Measurements from ENCODE around the gene SLAMF8.

Gene SLAMF8

DNA sequence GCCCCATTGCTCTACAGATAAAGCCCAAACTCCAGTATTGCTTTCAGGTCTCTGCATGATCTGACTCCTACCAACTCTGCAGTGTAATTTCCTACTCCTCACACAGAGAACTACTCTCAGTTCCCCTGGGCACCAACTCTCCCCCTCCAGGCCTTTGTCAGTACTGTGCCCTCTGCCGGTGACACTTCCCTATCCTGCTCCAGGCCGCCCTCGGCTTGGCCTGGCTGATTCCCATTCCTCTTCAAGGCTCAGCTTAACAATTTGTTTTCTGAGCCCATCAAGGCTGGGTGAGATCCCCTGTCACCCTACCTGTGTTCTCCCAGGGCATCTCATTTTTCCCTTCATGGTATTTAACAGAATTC lies 2.6 kb downstream of the SLAMF8 start:
- Histone ChIP-seq H3K27me3 (ENCODE audit: insufficient read depth, insufficient read length) (peaks cover 5% of the 10 kb centered on the region), H3K4me3 (ENCODE audit: insufficient read length, low read depth) (no peak overlapping the region), H3K36me3 (ENCODE audit: insufficient read depth, insufficient read length, low read length) (no peaks in the 10 kb centered on the region), H3K9ac (ENCODE audit: insufficient read length, low read depth) (no peak overlapping the region), H3K9me3 (ENCODE audit: insufficient read depth, low read length) (no peaks in the 10 kb centered on the region), H3K4me1 (ENCODE audit: insufficient read depth, insufficient read length) (peaks cover 2% of the 10 kb centered on the region)
- DNase-seq (ENCODE audit: low read depth, low spot score): no peak
- TF ChIP-seq SUZ12 (IDR thresholded peaks at IDR 0.05; ENCODE audit: extremely low read depth, insufficient read depth, insufficient read length) (no peak), ZNF274 (IDR thresholded peaks at IDR 0.05; ENCODE audit: low read depth, low read length) (no peak), YY1 (IDR thresholded peaks at IDR 0.05; ENCODE audit: insufficient read depth, insufficient read length) (no peak)

DNA sequence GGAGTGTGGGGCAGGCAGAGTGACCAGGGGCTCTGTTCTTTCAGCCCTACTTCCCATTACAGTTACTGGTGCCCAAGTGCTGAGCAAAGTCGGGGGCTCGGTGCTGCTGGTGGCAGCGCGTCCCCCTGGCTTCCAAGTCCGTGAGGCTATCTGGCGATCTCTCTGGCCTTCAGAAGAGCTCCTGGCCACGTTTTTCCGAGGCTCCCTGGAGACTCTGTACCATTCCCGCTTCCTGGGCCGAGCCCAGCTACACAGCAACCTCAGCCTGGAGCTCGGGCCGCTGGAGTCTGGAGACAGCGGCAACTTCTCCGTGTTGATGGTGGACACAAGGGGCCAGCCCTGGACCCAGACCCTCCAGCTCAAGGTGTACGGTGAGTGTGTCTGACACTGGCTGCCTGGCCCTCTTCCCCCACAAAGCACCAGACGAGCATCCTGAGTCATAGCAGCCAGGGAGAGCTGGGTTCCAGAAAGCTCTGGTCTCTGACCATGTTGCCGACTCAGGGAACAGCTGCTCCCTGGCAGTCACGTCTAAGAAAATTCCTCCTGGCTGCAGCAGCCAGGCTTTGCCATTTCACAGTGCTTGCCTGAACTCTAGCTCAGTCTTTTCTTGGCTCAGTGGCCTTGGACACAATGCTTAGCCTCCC lies 3.3 kb downstream of the SLAMF8 start:
- H3K9me3 ChIP-seq (ENCODE audit: insufficient read depth, low read length): no peaks in the 10 kb centered on the region
- no peak for TF ChIP-seq YY1 (IDR thresholded peaks at IDR 0.05; ENCODE audit: insufficient read depth, insufficient read length)
- TF ChIP-seq SUZ12 (IDR thresholded peaks at IDR 0.05; ENCODE audit: extremely low read depth, insufficient read depth, insufficient read length): no peak
- TF ChIP-seq ZNF274 (IDR thresholded peaks at IDR 0.05; ENCODE audit: low read depth, low read length): no peak
- peaks cover 4% of the 10 kb centered on the region for H3K27me3 ChIP-seq (ENCODE audit: insufficient read depth, insufficient read length)
- H3K4me3 ChIP-seq (ENCODE audit: insufficient read length, low read depth): no peak overlapping the region
- peaks cover 2% of the 10 kb centered on the region for H3K4me1 ChIP-seq (ENCODE audit: insufficient read depth, insufficient read length)
- DNase-seq (ENCODE audit: low read depth, low spot score): no peak
- peak overlapping the region; percentile 6 for H3K9ac ChIP-seq (ENCODE audit: insufficient read length, low read depth)
- H3K36me3 ChIP-seq (ENCODE audit: insufficient read depth, insufficient read length, low read length): no peaks in the 10 kb centered on the region

DNA sequence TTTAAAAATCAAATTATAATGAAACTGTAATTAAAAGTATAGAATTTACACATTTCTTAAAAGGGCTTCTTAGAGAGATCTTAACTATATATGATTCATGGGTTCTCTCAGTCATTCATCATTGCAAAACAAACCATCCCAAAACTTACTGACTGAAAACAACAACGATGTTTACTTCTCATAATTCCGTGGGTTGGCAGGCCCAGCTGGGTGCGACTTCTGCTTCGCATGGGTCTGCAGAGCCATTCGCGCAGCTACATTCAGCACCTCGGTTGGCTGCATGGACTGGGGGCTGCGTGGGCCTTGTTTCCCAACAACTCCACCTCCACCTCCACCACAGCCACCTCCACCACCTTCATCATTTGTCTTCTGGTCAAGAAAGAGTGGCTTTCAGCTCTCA lies 4.0 kb downstream of the SLAMF8 start:
- DNase-seq (ENCODE audit: low read depth, low spot score): no peak
- no peak overlapping the region for H3K9ac ChIP-seq (ENCODE audit: insufficient read length, low read depth)
- H3K4me3 ChIP-seq (ENCODE audit: insufficient read length, low read depth): no peak overlapping the region
- peaks cover 4% of the 10 kb centered on the region for H3K27me3 ChIP-seq (ENCODE audit: insufficient read depth, insufficient read length)
- no peaks in the 10 kb centered on the region for H3K36me3 ChIP-seq (ENCODE audit: insufficient read depth, insufficient read length, low read length)
- peaks cover 2% of the 10 kb centered on the region for H3K4me1 ChIP-seq (ENCODE audit: insufficient read depth, insufficient read length)
- TF ChIP-seq YY1 (IDR thresholded peaks at IDR 0.05; ENCODE audit: insufficient read depth, insufficient read length) (no peak), SUZ12 (IDR thresholded peaks at IDR 0.05; ENCODE audit: extremely low read depth, insufficient read depth, insufficient read length) (no peak), ZNF274 (IDR thresholded peaks at IDR 0.05; ENCODE audit: low read depth, low read length) (no peak)
- no peaks in the 10 kb centered on the region for H3K9me3 ChIP-seq (ENCODE audit: insufficient read depth, low read length)

DNA sequence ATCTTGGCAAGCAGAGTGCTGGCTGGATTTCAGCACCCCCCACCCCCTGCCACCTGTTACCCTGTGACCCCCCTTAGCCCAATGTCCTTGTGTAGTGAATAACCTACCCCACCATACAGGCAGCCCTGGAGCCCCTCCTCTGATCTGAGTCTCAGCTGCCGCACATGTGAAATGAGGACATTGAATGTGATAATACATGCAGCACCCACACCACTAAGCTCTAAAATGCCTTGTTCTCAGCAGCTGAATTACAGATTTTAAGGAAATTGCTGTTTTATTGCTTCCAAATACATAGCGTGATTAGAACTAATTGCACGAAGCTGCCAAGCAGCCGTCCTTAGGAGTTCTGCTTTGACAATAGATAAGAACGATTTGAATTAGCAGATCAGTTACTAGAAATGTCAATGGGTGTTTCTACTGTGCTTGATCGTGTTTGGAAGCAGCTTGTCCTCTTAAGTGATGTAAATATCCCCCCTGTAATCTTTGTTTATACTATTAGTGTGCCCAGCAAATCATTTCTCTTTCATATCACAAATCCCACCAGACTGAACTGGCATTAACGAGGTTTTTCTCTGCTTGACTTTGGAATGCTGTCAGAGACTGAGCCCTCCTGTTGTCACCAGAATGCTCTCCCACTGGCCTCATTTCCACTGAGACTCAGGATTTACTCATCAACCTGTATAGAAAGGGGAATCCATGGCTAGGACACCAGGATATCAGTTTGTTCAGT lies 4.9 kb downstream of the SLAMF8 start:
- Histone ChIP-seq H3K4me3 (ENCODE audit: insufficient read length, low read depth) (no peak overlapping the region), H3K9ac (ENCODE audit: insufficient read length, low read depth) (no peak overlapping the region), H3K27me3 (ENCODE audit: insufficient read depth, insufficient read length) (peaks cover 4% of the 10 kb centered on the region), H3K36me3 (ENCODE audit: insufficient read depth, insufficient read length, low read length) (no peaks in the 10 kb centered on the region), H3K4me1 (ENCODE audit: insufficient read depth, insufficient read length) (peaks cover 2% of the 10 kb centered on the region), H3K9me3 (ENCODE audit: insufficient read depth, low read length) (no peaks in the 10 kb centered on the region)
- peak; percentile 32 for DNase-seq (ENCODE audit: low read depth, low spot score)
- TF ChIP-seq SUZ12 (IDR thresholded peaks at IDR 0.05; ENCODE audit: extremely low read depth, insufficient read depth, insufficient read length): no peak
- TF ChIP-seq ZNF274 (IDR thresholded peaks at IDR 0.05; ENCODE audit: low read depth, low read length): no peak
- TF ChIP-seq YY1 (IDR thresholded peaks at IDR 0.05; ENCODE audit: insufficient read depth, insufficient read length): no peak

DNA sequence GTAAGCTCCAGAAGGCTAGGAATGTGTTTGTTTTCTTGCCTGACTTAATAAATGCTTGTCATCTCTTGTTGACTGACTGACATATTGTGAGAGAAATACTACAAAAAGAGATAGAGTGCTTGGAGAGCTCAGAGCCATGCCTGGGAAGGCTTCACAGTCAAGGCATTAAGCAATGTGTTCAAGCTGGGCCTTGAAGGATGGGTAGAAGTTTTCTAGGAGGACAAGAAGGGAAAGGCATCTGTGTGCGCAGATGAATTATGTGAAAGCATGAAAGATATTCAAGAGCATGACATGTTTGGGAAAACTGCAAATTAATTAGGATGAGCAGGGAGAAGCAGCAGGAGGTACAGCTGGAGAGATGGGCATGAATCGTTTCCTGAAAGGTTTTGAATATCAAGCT lies 5.6 kb downstream of the SLAMF8 start:
- Histone ChIP-seq H3K4me3 (ENCODE audit: insufficient read length, low read depth) (no peak overlapping the region), H3K9ac (ENCODE audit: insufficient read length, low read depth) (no peak overlapping the region), H3K9me3 (ENCODE audit: insufficient read depth, low read length) (no peaks in the 10 kb centered on the region), H3K4me1 (ENCODE audit: insufficient read depth, insufficient read length) (peaks cover 2% of the 10 kb centered on the region), H3K36me3 (ENCODE audit: insufficient read depth, insufficient read length, low read length) (no peaks in the 10 kb centered on the region), H3K27me3 (ENCODE audit: insufficient read depth, insufficient read length) (peaks cover 4% of the 10 kb centered on the region)
- DNase-seq (ENCODE audit: low read depth, low spot score): no peak
- no peak for TF ChIP-seq SUZ12 (IDR thresholded peaks at IDR 0.05; ENCODE audit: extremely low read depth, insufficient read depth, insufficient read length)
- no peak for TF ChIP-seq ZNF274 (IDR thresholded peaks at IDR 0.05; ENCODE audit: low read depth, low read length)
- no peak for TF ChIP-seq YY1 (IDR thresholded peaks at IDR 0.05; ENCODE audit: insufficient read depth, insufficient read length)

DNA sequence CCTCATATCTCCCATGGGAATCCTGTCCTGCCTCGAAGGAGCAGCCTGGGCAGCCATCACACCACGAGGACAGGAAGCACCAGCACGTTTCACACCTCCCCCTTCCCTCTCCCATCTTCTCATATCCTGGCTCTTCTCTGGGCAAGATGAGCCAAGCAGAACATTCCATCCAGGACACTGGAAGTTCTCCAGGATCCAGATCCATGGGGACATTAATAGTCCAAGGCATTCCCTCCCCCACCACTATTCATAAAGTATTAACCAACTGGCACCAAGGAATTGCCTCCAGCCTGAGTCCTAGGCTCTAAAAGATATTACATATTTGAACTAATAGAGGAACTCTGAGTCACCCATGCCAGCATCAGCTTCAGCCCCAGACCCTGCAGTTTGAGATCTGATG lies 8.7 kb downstream of the SLAMF8 start:
- Histone ChIP-seq H3K36me3 (ENCODE audit: insufficient read depth, insufficient read length, low read length) (no peaks in the 10 kb centered on the region), H3K4me1 (ENCODE audit: insufficient read depth, insufficient read length) (no peaks in the 10 kb centered on the region)

DNA sequence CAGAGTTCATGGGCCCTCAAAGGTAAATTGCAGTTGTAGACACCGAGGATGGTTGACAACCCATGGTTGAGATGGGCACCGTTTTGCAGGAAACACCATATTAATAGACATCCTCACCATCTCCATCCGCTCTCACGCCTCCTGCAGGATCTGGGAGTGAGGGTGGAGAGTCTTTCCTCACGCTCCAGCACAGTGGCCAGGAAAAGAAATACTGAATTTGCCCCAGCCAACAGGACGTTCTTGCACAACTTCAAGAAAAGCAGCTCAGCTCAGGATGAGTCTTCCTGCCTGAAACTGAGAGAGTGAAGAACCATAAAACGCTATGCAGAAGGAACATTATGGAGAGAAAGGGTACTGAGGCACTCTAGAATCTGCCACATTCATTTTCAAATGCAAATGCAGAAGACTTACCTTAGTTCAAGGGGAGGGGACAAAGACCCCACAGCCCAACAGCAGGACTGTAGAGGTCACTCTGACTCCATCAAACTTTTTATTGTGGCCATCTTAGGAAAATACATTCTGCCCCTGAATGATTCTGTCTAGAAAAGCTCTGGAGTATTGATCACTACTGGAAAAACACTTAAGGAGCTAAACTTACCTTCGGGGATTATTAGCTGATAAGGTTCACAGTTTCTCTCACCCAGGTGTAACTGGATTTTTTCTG lies 9.3 kb downstream of the SLAMF8 start:
- H3K36me3 ChIP-seq (ENCODE audit: insufficient read depth, insufficient read length, low read length): no peaks in the 10 kb centered on the region
- peaks cover 4% of the 10 kb centered on the region for H3K27me3 ChIP-seq (ENCODE audit: insufficient read depth, insufficient read length)
- no peaks in the 10 kb centered on the region for H3K4me1 ChIP-seq (ENCODE audit: insufficient read depth, insufficient read length)
- H3K4me3 ChIP-seq (ENCODE audit: insufficient read length, low read depth): no peak overlapping the region
- no peak for TF ChIP-seq SUZ12 (IDR thresholded peaks at IDR 0.05; ENCODE audit: extremely low read depth, insufficient read depth, insufficient read length)
- no peak for TF ChIP-seq ZNF274 (IDR thresholded peaks at IDR 0.05; ENCODE audit: low read depth, low read length)
- H3K9ac ChIP-seq (ENCODE audit: insufficient read length, low read depth): no peak overlapping the region
- no peak for DNase-seq (ENCODE audit: low read depth, low spot score)
- no peaks in the 10 kb centered on the region for H3K9me3 ChIP-seq (ENCODE audit: insufficient read depth, low read length)

More for the DNA sequence above, 8.7 kb downstream of the SLAMF8 start:
- Histone ChIP-seq H3K4me3 (ENCODE audit: insufficient read length, low read depth) (no peak overlapping the region), H3K9ac (ENCODE audit: insufficient read length, low read depth) (no peak overlapping the region), H3K27me3 (ENCODE audit: insufficient read depth, insufficient read length) (peaks cover 4% of the 10 kb centered on the region), H3K9me3 (ENCODE audit: insufficient read depth, low read length) (no peaks in the 10 kb centered on the region)
- DNase-seq (ENCODE audit: low read depth, low spot score): no peak
- no peak for TF ChIP-seq ZNF274 (IDR thresholded peaks at IDR 0.05; ENCODE audit: low read depth, low read length)
- TF ChIP-seq YY1 (IDR thresholded peaks at IDR 0.05; ENCODE audit: insufficient read depth, insufficient read length): no peak
- TF ChIP-seq SUZ12 (IDR thresholded peaks at IDR 0.05; ENCODE audit: extremely low read depth, insufficient read depth, insufficient read length): no peak

All from NT2/D1 (cell line).